PC-9 (cell line): Measurements from ENCODE around the gene RABAC1. TPM values are rescaled to one million over a fixed set of nuclear protein-coding genes. Genes with fewer than 3 reads are reported as not detected.
"Not testable (repeated sequence)": the region's sequence is repeated elsewhere in the genome, so short reads cannot be mapped to it uniquely, and the experiment has no call there.

Source experiments
- BruUV-seq: library from RNA; stranded (reverse); fragments of 400-500 nt; replicated peaks from 2 replicates; lab custom pipeline; 2021; lab: Mats Ljungman, UMichigan
- CTCF ChIA-PET: fragments of 300-600 bp; sonication (Branson Sonifier 250); formaldehyde crosslinking; loops from one replicate; lab custom pipeline; 2022; ENCODE audit warnings: antibody characterized with exemption; lab: Charles Lee
- POLR2A ChIA-PET: fragments of 300-600 bp; sonication (Branson Sonifier 250); formaldehyde crosslinking; loops from one replicate; lab custom pipeline; 2022; ENCODE audit warnings: antibody characterized with exemption; ENCODE audit not compliant: unreplicated experiment; lab: Charles Lee
- DNase-seq, 2 experiments: peaks; one replicate each; pipeline versions ENCODE4 v3.0.0 to v3.0.0-alpha.2; 2015 to 2022; ENCODE audit warnings: mixed read lengths in 1 of 2
- H2AFZ ChIP-seq: fragments of 200-600 bp; sonication (generic); 2 replicates; pipeline ENCODE4 v1.8.1; 2017; ENCODE audit warnings: antibody characterized with exemption
- H3F3A ChIP-seq: fragments of 200-600 bp; sonication (generic); 2 replicates; pipeline ENCODE4 v1.8.1; 2017; ENCODE audit warnings: antibody characterized with exemption, mild to moderate bottlenecking, low read depth; ENCODE audit not compliant: insufficient read depth
- H3K27ac ChIP-seq: fragments of 200-600 bp; sonication (generic); 2 replicates; pipeline ENCODE4 v1.6.1; 2016; ENCODE audit warnings: mixed run types
- H3K27me3 ChIP-seq: fragments of 200-600 bp; sonication (generic); 2 replicates; pipeline ENCODE4 v1.6.1; 2016; ENCODE audit warnings: low read depth, mixed run types; ENCODE audit not compliant: insufficient read depth
- H3K36me3 ChIP-seq: fragments of 200-600 bp; sonication (generic); 2 replicates; pipeline ENCODE4 v1.6.1; 2016; ENCODE audit warnings: low read depth, mixed run types
- H3K4me1 ChIP-seq: fragments of 200-600 bp; sonication (generic); replicated peaks from 2 replicates; pipeline ENCODE4 v1.6.1; 2016; ENCODE audit warnings: mixed run types; ENCODE audit not compliant: insufficient read depth
- H3K4me2 ChIP-seq: fragments of 200-600 bp; sonication (generic); 2 replicates; pipeline ENCODE4 v1.6.1; 2017; ENCODE audit warnings: mixed run types
- H3K4me3 ChIP-seq: fragments of 200-600 bp; sonication (generic); 2 replicates; pipeline ENCODE4 v1.6.1; 2016; ENCODE audit warnings: mixed run types
- H3K79me2 ChIP-seq: fragments of 200-600 bp; sonication (generic); 2 replicates; pipeline ENCODE4 v1.6.1; 2017; ENCODE audit warnings: low read depth, mixed run types
- H3K9me2 ChIP-seq: fragments of 200-600 bp; sonication (generic); 2 replicates; pipeline ENCODE4 v1.8.1; 2017; ENCODE audit warnings: mild to moderate bottlenecking; ENCODE audit not compliant: insufficient read depth
- H3K9me3 ChIP-seq: fragments of 200-600 bp; sonication (generic); 2 replicates; pipeline ENCODE4 v1.8.1; 2016; ENCODE audit warnings: low read depth; ENCODE audit not compliant: insufficient read depth
- H4K20me1 ChIP-seq: fragments of 200-600 bp; sonication (generic); 2 replicates; pipeline ENCODE4 v1.8.1; 2017; ENCODE audit not compliant: insufficient read depth
- CTCF ChIP-seq: fragments of 200-600 bp; sonication (generic); conservative IDR thresholded peaks from 2 replicates; pipeline ENCODE4 v1.6.1; 2017; ENCODE audit warnings: mixed run types, antibody characterized with exemption, mild to moderate bottlenecking, moderate library complexity
- EZH2 ChIP-seq: fragments of 200-600 bp; sonication (generic); IDR thresholded peaks from 2 replicates; pipeline ENCODE4 v1.8.0; 2017; ENCODE audit warnings: antibody characterized with exemption, low read depth
- intact Hi-C: fragments of 100-400 bp; cut with micrococcal nuclease; formaldehyde crosslinking; loops from one replicate; pipeline ENCODE4 v1.10.0; 2022; ENCODE audit not compliant: unreplicated experiment
- total RNA-seq: library from RNA; stranded (reverse); gene quantifications from 2 replicates; pipeline ENCODE4 v1.2.3, GENCODE V29; 2021

The RABAC1 gene
- total RNA-seq, 1 experiment from 2014 or later: 110 TPM

- ChIA-PET CTCF (no interaction called here), POLR2A (no interaction called here)
- no TSS peak for BruUV-seq
- no peak overlapping the region for H3K4me2 ChIP-seq
- H3K9me2 ChIP-seq: no peaks in the 10 kb centered on the region
- H3K4me1 ChIP-seq: no peaks in the 10 kb centered on the region
- H3K27ac ChIP-seq: no peak overlapping the region
- TF ChIP-seq CTCF (no peak), EZH2 (no peak)
- peaks cover 45% of the 10 kb centered on the region for H3K27me3 ChIP-seq
- intact Hi-C loops: no loop called here
- no peaks in the 10 kb centered on the region for H3K79me2 ChIP-seq
- peaks cover 20% of the 10 kb centered on the region; the same call in 1 of the 2 replicates for H3F3A ChIP-seq
- H3K4me3 ChIP-seq: no peak overlapping the region
- H3K36me3 ChIP-seq: no peaks in the 10 kb centered on the region
- no peak for DNase-seq
- H2AFZ ChIP-seq: no peak overlapping the region
- no peaks in the 10 kb centered on the region for H4K20me1 ChIP-seq
- no peaks in the 10 kb centered on the region for H3K9me3 ChIP-seq
These were observed 41.4 kb downstream of the RABAC1 start for GRCh38 chr19:41917676-41918075.

GRCh38 chr19:41915776-41916414 lies 43.2 kb downstream of the RABAC1 start:
- no peaks in the 10 kb centered on the region for H3K36me3 ChIP-seq
- H3K79me2 ChIP-seq: no peaks in the 10 kb centered on the region
- ChIA-PET POLR2A (no interaction called here), CTCF (no interaction called here)
- H3K4me2 ChIP-seq: no peak overlapping the region
- no peak overlapping the region for H2AFZ ChIP-seq
- H3F3A ChIP-seq: peaks cover 24% of the 10 kb centered on the region; the same call in 1 of the 2 replicates
- H3K27ac ChIP-seq: no peak overlapping the region
- H3K27me3 ChIP-seq: peaks cover 44% of the 10 kb centered on the region
- no peak overlapping the region for H3K4me3 ChIP-seq
- TF ChIP-seq EZH2: no peak
- no peaks in the 10 kb centered on the region for H3K4me1 ChIP-seq
- H3K9me2 ChIP-seq: no peaks in the 10 kb centered on the region
- no TSS peak for BruUV-seq
- intact Hi-C loops: no loop called here
- H3K9me3 ChIP-seq: no peaks in the 10 kb centered on the region
- DNase-seq: no peak
- no peaks in the 10 kb centered on the region for H4K20me1 ChIP-seq

GRCh38 chr19:41915021-41915775 lies 43.9 kb downstream of the RABAC1 start:
- intact Hi-C loops: no loop called here
- no peaks in the 10 kb centered on the region for H3K4me1 ChIP-seq
- no peak overlapping the region for H3K4me2 ChIP-seq
- ChIA-PET POLR2A (no interaction called here), CTCF (no interaction called here)
- peaks cover 39% of the 10 kb centered on the region for H3K27me3 ChIP-seq
- H3F3A ChIP-seq: peaks cover 27% of the 10 kb centered on the region; the same call in 1 of the 2 replicates
- no peaks in the 10 kb centered on the region for H3K36me3 ChIP-seq
- BruUV-seq: no TSS peak
- H3K79me2 ChIP-seq: no peaks in the 10 kb centered on the region
- H4K20me1 ChIP-seq: no peaks in the 10 kb centered on the region
- no peaks in the 10 kb centered on the region for H3K9me3 ChIP-seq
- H2AFZ ChIP-seq: no peak overlapping the region
- no peaks in the 10 kb centered on the region for H3K9me2 ChIP-seq
- no peak for DNase-seq
- no peak overlapping the region for H3K4me3 ChIP-seq
- no peak overlapping the region for H3K27ac ChIP-seq
- no peak for TF ChIP-seq CTCF
- TF ChIP-seq EZH2: no peak

- H3K9me3 ChIP-seq, H3K27ac ChIP-seq, H3K36me3 ChIP-seq, CTCF ChIA-PET, H3K4me3 ChIP-seq, H3K4me2 ChIP-seq, H3K4me1 ChIP-seq, POLR2A ChIA-PET, H3K9me2 ChIP-seq, H4K20me1 ChIP-seq, intact Hi-C loops, H2AFZ ChIP-seq, DNase-seq, H3K79me2 ChIP-seq, BruUV-seq: not testable (repeated sequence)
- Histone ChIP-seq H3K27me3 (peaks cover 39% of the 10 kb centered on the region), H3F3A (peaks cover 23% of the 10 kb centered on the region; the same call in 1 of the 2 replicates)
These were observed 44.7 kb downstream of the RABAC1 start for GRCh38 chr19:41914424-41914834.
